Sigmoid colon (tissue), 3 donors: ENCODE results near the gene CDK14.

Experiments used
- POLR2A ChIP-seq, 2 donors: fragments of 450-650 bp; IDR thresholded peaks; one replicate each; pipeline ENCODE4 v1.6.1; 2016; ENCODE audit warnings: antibody characterized with exemption in 2 of 2, mild to moderate bottlenecking in 2 of 2, moderate library complexity in 2 of 2
- TF ChIP-seq, protein P1 (sequence below), 4 experiments: fragments of 450-650 bp in 3 of 4; fragments of 200-600 bp in 1 of 4; IDR thresholded peaks; one replicate each; pipeline ENCODE4 v1.5.1; 2016 to 2019; ENCODE audit warnings: antibody characterized with exemption in 4 of 4, mild to moderate bottlenecking in 3 of 4, moderate library complexity in 2 of 4

DNA sequence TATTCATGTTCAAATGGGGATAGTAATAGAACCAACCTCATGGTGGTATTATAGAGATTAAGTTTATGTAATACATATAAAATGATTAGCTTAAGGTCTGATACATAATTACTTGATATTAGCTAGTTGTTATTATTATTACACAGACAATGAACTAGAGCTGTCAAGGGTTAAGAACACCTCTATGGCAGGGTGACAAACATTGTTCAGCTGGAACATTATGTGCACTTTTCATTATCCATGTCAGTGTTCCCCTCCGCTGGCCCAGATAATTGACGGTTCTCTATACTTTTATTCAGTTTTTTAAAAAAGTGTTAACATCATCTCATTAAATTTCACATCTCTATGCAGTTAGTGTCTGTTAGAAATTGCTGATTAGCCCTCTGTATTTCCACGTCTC lies 142.1 kb downstream of the CDK14 start:
- TF ChIP-seq POLR2A (IDR thresholded peaks at IDR 0.05) = no peak
- TF ChIP-seq, protein P1, sequence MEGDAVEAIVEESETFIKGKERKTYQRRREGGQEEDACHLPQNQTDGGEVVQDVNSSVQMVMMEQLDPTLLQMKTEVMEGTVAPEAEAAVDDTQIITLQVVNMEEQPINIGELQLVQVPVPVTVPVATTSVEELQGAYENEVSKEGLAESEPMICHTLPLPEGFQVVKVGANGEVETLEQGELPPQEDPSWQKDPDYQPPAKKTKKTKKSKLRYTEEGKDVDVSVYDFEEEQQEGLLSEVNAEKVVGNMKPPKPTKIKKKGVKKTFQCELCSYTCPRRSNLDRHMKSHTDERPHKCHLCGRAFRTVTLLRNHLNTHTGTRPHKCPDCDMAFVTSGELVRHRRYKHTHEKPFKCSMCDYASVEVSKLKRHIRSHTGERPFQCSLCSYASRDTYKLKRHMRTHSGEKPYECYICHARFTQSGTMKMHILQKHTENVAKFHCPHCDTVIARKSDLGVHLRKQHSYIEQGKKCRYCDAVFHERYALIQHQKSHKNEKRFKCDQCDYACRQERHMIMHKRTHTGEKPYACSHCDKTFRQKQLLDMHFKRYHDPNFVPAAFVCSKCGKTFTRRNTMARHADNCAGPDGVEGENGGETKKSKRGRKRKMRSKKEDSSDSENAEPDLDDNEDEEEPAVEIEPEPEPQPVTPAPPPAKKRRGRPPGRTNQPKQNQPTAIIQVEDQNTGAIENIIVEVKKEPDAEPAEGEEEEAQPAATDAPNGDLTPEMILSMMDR (IDR thresholded peaks at IDR 0.05) = no peak
